Neural progenitor cell (in vitro differentiated cells): ENCODE data around the gene DCX. TPM values are rescaled to one million over a fixed set of nuclear protein-coding genes. Genes with fewer than 3 reads are reported as not detected.
A peak's percentile ranks its signal among the peaks of the same experiment; 100 is the strongest.

Experiments used
- DNase-seq: peaks from one replicate; pipeline ENCODE4 v3.0.0-alpha.2; 2016; ENCODE audit warnings: low spot score
- H2AFZ ChIP-seq: fragments of 200-600 bp; sonication (generic); replicated peaks from 2 replicates; pipeline ENCODE4 v1.6.1; 2016; ENCODE audit warnings: antibody characterized with exemption
- H3F3A ChIP-seq: fragments of 200-600 bp; sonication (generic); 2 replicates; pipeline ENCODE4 v1.6.1; 2016; ENCODE audit warnings: antibody characterized with exemption, low read depth
- H3K27ac ChIP-seq: fragments of 200-600 bp; sonication (generic); 2 replicates; pipeline ENCODE4 v1.5.1; 2016; ENCODE audit warnings: mild to moderate bottlenecking
- H3K27me3 ChIP-seq: fragments of 200-600 bp; sonication (generic); 2 replicates; pipeline ENCODE4 v1.6.1; 2016; ENCODE audit warnings: mild to moderate bottlenecking, moderate library complexity
- H3K36me3 ChIP-seq: fragments of 200-600 bp; sonication (generic); 2 replicates; pipeline ENCODE4 v1.5.1; 2016
- H3K4me1 ChIP-seq: fragments of 200-600 bp; sonication (generic); 2 replicates; pipeline ENCODE4 v1.6.1; 2016; ENCODE audit warnings: mixed run types
- H3K4me2 ChIP-seq: fragments of 200-600 bp; sonication (generic); 2 replicates; pipeline ENCODE4 v1.6.1; 2016
- H3K4me3 ChIP-seq: fragments of 200-600 bp; sonication (generic); 2 replicates; pipeline ENCODE4 v1.5.1; 2016
- H3K79me2 ChIP-seq: fragments of 200-600 bp; sonication (generic); 2 replicates; pipeline ENCODE4 v1.6.1; 2016; ENCODE audit warnings: low read depth
- H3K9ac ChIP-seq: fragments of 200-600 bp; sonication (generic); 2 replicates; pipeline ENCODE4 v1.6.1; 2016
- H3K9me3 ChIP-seq: fragments of 200-600 bp; sonication (generic); 2 replicates; pipeline ENCODE4 v1.5.1; 2016; ENCODE audit warnings: low read depth
- H4K20me1 ChIP-seq: fragments of 200-600 bp; sonication (generic); 2 replicates; pipeline ENCODE4 v1.6.1; 2016; ENCODE audit warnings: low read depth
- H3K27ac Mint-ChIP-seq: 3 replicates; pipeline ENCODE4 v1.8.0; 2021; ENCODE audit warnings: mixed read lengths
- H3K27me3 Mint-ChIP-seq: 2 replicates; pipeline ENCODE4 v1.8.0; 2022; ENCODE audit warnings: low read depth, mild to moderate bottlenecking, inconsistent platforms, moderate library complexity, mixed read lengths; ENCODE audit not compliant: insufficient read depth
- H3K36me3 Mint-ChIP-seq: 3 replicates; pipeline ENCODE4 v1.8.0; 2021; ENCODE audit warnings: mixed read lengths
- H3K4me1 Mint-ChIP-seq: 3 replicates; pipeline ENCODE4 v1.8.0; 2021; ENCODE audit warnings: mixed read lengths
- H3K4me3 Mint-ChIP-seq: 3 replicates; pipeline ENCODE4 v1.8.0; 2021; ENCODE audit warnings: mild to moderate bottlenecking, moderate library complexity, mixed read lengths
- H3K9me3 Mint-ChIP-seq: 3 replicates; pipeline ENCODE4 v1.8.0; 2020; ENCODE audit warnings: mixed read lengths
- EZH2 ChIP-seq: fragments of 200-600 bp; sonication (generic); IDR thresholded peaks from 2 replicates; pipeline ENCODE4 v1.6.1; 2017; ENCODE audit warnings: antibody characterized with exemption, mild to moderate bottlenecking, moderate library complexity
- EZH2phosphoT487 ChIP-seq: fragments of 200-600 bp; sonication (generic); IDR thresholded peaks from 2 replicates; pipeline ENCODE4 v1.6.1; 2017; ENCODE audit warnings: antibody characterized with exemption
- total RNA-seq: library from RNA; depleted of rRNA; stranded (reverse); fragments of >200 nt; gene quantifications from 2 replicates; pipeline ENCODE4 v1.2.3, GENCODE V29; 2015; ENCODE audit warnings: low replicate concordance
- TF ChIP-seq, protein P1 (sequence below): fragments of 200-600 bp; sonication (generic); IDR thresholded peaks from 2 replicates; pipeline ENCODE4 v1.5.1; 2017; ENCODE audit warnings: antibody characterized with exemption, mild to moderate bottlenecking

The DCX gene
- total RNA-seq, 1 donor from 2014 or later: 4.8 TPM

DNA sequence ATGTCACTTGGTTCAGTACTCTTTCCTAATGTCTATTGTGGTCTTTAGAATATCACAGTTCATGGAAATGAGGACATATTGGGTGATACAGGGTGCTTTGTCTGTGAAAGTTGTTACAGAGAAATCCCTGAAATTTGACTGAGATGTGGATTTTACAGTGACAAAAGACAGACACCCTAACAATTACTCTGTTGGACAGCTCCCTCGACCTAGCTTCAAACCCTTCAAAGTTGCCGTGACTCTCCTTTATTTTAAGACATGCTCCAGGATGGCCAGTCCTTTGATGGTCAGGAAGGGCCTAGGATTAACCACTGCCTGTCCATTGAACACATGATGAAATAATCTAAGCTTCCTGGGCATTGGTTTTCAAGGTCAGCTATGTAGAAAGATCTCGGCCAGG, 4.0 kb downstream of the DCX start:
- Histone ChIP-seq H3K36me3 (no peaks in the 10 kb centered on the region), H3K4me2 (no peak overlapping the region), H4K20me1 (no peaks in the 10 kb centered on the region), H3K4me3 (no peak overlapping the region), H3K27me3 (no peaks in the 10 kb centered on the region), H3K27ac (no peak overlapping the region), H3K4me1 (peaks cover 34% of the 10 kb centered on the region), H3K9ac (no peak overlapping the region), H3K9me3 (no peaks in the 10 kb centered on the region), H3F3A (peaks cover 28% of the 10 kb centered on the region), H3K79me2 (no peaks in the 10 kb centered on the region), H2AFZ (no peak overlapping the region)
- peak; percentile 19 for DNase-seq
- peaks cover 35% of the 10 kb centered on the region for H3K4me1 Mint-ChIP-seq
- no peak for TF ChIP-seq EZH2
- no peak for TF ChIP-seq EZH2phosphoT487
- TF ChIP-seq, protein P1, sequence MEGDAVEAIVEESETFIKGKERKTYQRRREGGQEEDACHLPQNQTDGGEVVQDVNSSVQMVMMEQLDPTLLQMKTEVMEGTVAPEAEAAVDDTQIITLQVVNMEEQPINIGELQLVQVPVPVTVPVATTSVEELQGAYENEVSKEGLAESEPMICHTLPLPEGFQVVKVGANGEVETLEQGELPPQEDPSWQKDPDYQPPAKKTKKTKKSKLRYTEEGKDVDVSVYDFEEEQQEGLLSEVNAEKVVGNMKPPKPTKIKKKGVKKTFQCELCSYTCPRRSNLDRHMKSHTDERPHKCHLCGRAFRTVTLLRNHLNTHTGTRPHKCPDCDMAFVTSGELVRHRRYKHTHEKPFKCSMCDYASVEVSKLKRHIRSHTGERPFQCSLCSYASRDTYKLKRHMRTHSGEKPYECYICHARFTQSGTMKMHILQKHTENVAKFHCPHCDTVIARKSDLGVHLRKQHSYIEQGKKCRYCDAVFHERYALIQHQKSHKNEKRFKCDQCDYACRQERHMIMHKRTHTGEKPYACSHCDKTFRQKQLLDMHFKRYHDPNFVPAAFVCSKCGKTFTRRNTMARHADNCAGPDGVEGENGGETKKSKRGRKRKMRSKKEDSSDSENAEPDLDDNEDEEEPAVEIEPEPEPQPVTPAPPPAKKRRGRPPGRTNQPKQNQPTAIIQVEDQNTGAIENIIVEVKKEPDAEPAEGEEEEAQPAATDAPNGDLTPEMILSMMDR: no peak
- peaks cover 4% of the 10 kb centered on the region for H3K36me3 Mint-ChIP-seq
- no peak overlapping the region for H3K27ac Mint-ChIP-seq
- no peaks in the 10 kb centered on the region for H3K27me3 Mint-ChIP-seq
- no peaks in the 10 kb centered on the region for H3K9me3 Mint-ChIP-seq
- H3K4me3 Mint-ChIP-seq: no peak overlapping the region

DNA sequence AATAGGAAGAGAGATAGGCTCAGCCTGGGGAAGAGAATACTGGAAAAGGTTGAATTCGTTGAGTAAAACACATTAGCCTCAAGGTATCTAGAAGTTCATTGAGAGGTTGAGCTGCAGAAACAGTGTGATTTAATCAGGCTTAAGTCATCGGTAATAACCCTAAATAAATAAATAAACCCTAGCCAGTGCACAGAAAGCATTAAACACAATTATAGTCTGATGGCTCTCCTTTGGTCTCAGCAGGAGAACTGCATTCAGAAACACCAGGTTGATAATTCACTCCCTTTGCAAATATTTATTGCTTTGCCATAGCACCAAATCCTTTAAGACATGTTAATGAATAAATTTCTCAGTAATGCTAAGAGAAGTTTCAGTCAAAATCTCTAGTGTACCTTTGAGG, 9.6 kb downstream of the DCX start:
- H3K4me1 ChIP-seq: no peaks in the 10 kb centered on the region
- H3K9me3 Mint-ChIP-seq: no peaks in the 10 kb centered on the region
- no peaks in the 10 kb centered on the region for H3K27me3 Mint-ChIP-seq
- no peak overlapping the region for H3K4me3 ChIP-seq
- H3K27ac Mint-ChIP-seq: no peak overlapping the region
- H3K27ac ChIP-seq: no peak overlapping the region
- no peak overlapping the region for H3K4me3 Mint-ChIP-seq
- H3K4me1 Mint-ChIP-seq: peaks cover 7% of the 10 kb centered on the region
- no peaks in the 10 kb centered on the region for H3K79me2 ChIP-seq
- H3K27me3 ChIP-seq: no peaks in the 10 kb centered on the region
- no peak overlapping the region for H2AFZ ChIP-seq
- no peak overlapping the region for H3K4me2 ChIP-seq
- no peaks in the 10 kb centered on the region for H4K20me1 ChIP-seq
- no peaks in the 10 kb centered on the region for H3F3A ChIP-seq
- no peaks in the 10 kb centered on the region for H3K9me3 ChIP-seq
- TF ChIP-seq EZH2 (no peak), EZH2phosphoT487 (no peak)
- TF ChIP-seq, protein P1: no peak
- no peak for DNase-seq
- no peaks in the 10 kb centered on the region for H3K36me3 ChIP-seq
- H3K36me3 Mint-ChIP-seq: peaks cover 3% of the 10 kb centered on the region
- H3K9ac ChIP-seq: no peak overlapping the region

DNA sequence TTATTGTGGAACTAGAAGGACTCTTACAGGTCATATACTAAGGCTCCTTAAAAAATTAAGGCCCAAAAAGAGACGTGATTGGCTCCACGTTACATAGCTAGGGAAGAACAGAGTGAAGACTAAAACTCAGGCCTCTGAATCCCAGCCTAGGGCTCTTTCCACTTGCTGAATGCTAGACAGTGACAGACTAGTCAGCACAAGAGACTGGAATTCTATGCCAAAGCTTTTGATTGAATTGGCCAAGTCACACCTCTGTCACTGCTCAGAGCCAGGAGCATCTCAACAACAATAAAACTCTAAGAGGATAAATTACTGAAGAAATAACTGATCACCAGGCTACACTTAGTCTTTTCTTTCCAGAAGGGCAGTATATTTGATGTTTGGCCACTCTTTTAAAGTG, 16.8 kb downstream of the DCX start:
- H3K9me3 ChIP-seq: no peaks in the 10 kb centered on the region
- TF ChIP-seq, protein P1: no peak
- TF ChIP-seq EZH2 (no peak), EZH2phosphoT487 (no peak)
- no peak overlapping the region for H3K27ac Mint-ChIP-seq
- H3K4me3 Mint-ChIP-seq: no peak overlapping the region
- H3F3A ChIP-seq: no peaks in the 10 kb centered on the region
- DNase-seq: no peak
- no peaks in the 10 kb centered on the region for H3K36me3 ChIP-seq
- H3K27me3 Mint-ChIP-seq: no peaks in the 10 kb centered on the region
- H3K79me2 ChIP-seq: no peaks in the 10 kb centered on the region
- H3K36me3 Mint-ChIP-seq: peaks cover 2% of the 10 kb centered on the region
- no peak overlapping the region for H3K9ac ChIP-seq
- no peaks in the 10 kb centered on the region for H3K9me3 Mint-ChIP-seq
- H3K4me3 ChIP-seq: no peak overlapping the region
- no peak overlapping the region for H3K27ac ChIP-seq
- no peaks in the 10 kb centered on the region for H3K27me3 ChIP-seq
- H2AFZ ChIP-seq: peak overlapping the region; percentile 2
- peaks cover 13% of the 10 kb centered on the region for H3K4me1 ChIP-seq
- peaks cover 5% of the 10 kb centered on the region for H3K4me1 Mint-ChIP-seq
- no peaks in the 10 kb centered on the region for H4K20me1 ChIP-seq
- H3K4me2 ChIP-seq: no peak overlapping the region
